Pancreas (tissue), 10 donors: ENCODE measurements around the gene CTIF. TPM values are rescaled to one million over a fixed set of nuclear protein-coding genes. Genes with fewer than 3 reads are reported as not detected.
A peak's percentile ranks its signal among the peaks of the same experiment; 100 is the strongest.

Source experiments
- ATAC-seq, 4 donors: fragments of 200-7000 bp; cut with Tn5 transposase; one replicate each; pipeline versions ENCODE4 v1.8.0 to v1.9.1; 2020; ENCODE audit warnings: mild to moderate bottlenecking in 4 of 4, moderate library complexity in 4 of 4
- DNase-seq, 6 donors: peaks; one replicate each; pipeline ENCODE4 v3.0.0-alpha.2; 2020
- FAIRE-seq: peaks from 2 replicates; lab custom pipeline; 2012; peaks lifted over from hg19 to GRCh38; lab: Jason Lieb, UNC
- H3K27ac ChIP-seq, 4 donors: fragments of 200-600 bp; sonication (generic); 1 replicate in 3 of 4; 2 replicates in 1 of 4; pipeline versions ENCODE4 v1.5.0 to v1.8.0; 2020
- H3K27me3 ChIP-seq, 4 donors: fragments of 200-600 bp; one replicate each; pipeline ENCODE4 v1.8.0; 2021
- H3K36me3 ChIP-seq, 3 donors: fragments of 200-600 bp; sonication (generic) in 1 of 3; one replicate each; pipeline versions ENCODE4 v1.5.0 to v1.8.0; 2020 to 2021
- H3K4me1 ChIP-seq, 3 donors: fragments of 200-600 bp; one replicate each; pipeline ENCODE4 v1.8.0; 2021
- H3K4me3 ChIP-seq, 4 donors: fragments of 200-600 bp; sonication (generic) in 2 of 4; one replicate each; pipeline versions ENCODE4 v1.5.0 to v1.8.0; 2020 to 2021
- H3K9me3 ChIP-seq, 4 donors: fragments of 200-600 bp; one replicate each; pipeline ENCODE4 v1.8.0; 2021
- WGBS, 2 donors: extraction: QIAGEN DNeasy Blood & Tissue Kit; methylation state at CpG; one replicate each; pipeline ENCODE4 v1.1.7; 2013; 5-methylcytosine and 5-hydroxymethylcytosine counted together
- intact Hi-C, 3 donors: fragments of 100-400 bp; cut with DNase I; formaldehyde crosslinking; loops; one replicate each; pipeline versions ENCODE4 v1.11.1 to v1.14.2; 2022
- polyA plus RNA-seq, 2 donors: library from polyadenylated mRNA; stranded (reverse); fragments of 200-250 nt; gene quantifications; one replicate each; pipeline ENCODE4 v1.2.3, GENCODE V29; 2013
- total RNA-seq, 6 donors: library from RNA; stranded (reverse); fragmentation: NEBNext Ultra II Directional in 4 of 6; extraction: Animal tissue kit (Norgen Biotek cat#: 25700) in 4 of 6; gene quantifications; one replicate each; pipeline versions ENCODE4 v1.2.1 to v1.2.4, GENCODE V29; 2021 to 2023
- TF ChIP-seq, protein P1 (sequence below), 4 donors: fragments of 200-600 bp; sonication (generic) in 3 of 4; IDR thresholded peaks; one replicate each; pipeline versions ENCODE4 v1.5.0 to v1.8.0; 2021; ENCODE audit warnings: antibody characterized with exemption in 4 of 4
- donor health status: healthy with polysubstance abuse.
- donor health status: DM: no; HTN: no; CAD: no; lungs with moderate emphysema.
- donor health status: DM: no; HTN: no; CAD: no.
- donor health status: control.
- donor health status: control.
- donor health status: Bipolar disorder and iron deficiency.
- donor health status: DM: yes; HTN: yes; CAD: no.
- donor health status: DM: no; HTN: no; CAD: no.
- donor health status: DM: no; HTN: no; CAD: no.
- donor health status: DM: yes; HTN: yes; CAD: no.

CTIF gene
- total and polyA plus RNA-seq, 8 donors = 15.1 to 27.4 (median 16.7) TPM

DNA sequence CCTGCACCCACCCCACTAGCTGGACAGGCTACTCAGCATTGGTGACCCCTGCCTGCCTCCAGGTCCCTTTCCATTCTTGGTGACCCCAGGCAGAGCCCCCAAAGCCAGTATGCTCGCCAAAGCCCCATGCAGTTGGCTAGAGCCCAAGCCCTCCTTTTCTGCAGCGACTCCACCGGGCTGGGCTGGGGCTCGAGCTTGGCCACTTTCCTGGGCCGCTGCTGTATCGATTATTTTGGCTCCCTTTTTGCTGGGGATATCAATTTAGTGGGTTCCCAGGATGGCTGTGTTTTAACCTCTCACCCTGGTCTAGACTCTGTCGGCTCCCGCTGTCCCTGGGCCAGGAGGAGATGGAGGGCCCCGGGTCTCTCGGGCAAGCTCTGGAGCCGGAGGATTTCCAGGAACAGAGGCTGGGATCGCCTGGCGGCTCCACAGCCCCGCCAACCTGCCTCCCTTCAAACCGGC is 335.9 kb downstream of the CTIF start:
- FAIRE-seq (no peak), DNase-seq (no peak), ATAC-seq (no peak)
- Histone ChIP-seq H3K36me3 (no peaks in the 10 kb centered on the region), H3K27me3 (no peaks in the 10 kb centered on the region), H3K4me3 (no peak overlapping the region), H3K27ac (no peak overlapping the region), H3K4me1 (no peaks in the 10 kb centered on the region), H3K9me3 (no peaks in the 10 kb centered on the region)
- intact Hi-C loops = no loop called here
- TF ChIP-seq, protein P1, sequence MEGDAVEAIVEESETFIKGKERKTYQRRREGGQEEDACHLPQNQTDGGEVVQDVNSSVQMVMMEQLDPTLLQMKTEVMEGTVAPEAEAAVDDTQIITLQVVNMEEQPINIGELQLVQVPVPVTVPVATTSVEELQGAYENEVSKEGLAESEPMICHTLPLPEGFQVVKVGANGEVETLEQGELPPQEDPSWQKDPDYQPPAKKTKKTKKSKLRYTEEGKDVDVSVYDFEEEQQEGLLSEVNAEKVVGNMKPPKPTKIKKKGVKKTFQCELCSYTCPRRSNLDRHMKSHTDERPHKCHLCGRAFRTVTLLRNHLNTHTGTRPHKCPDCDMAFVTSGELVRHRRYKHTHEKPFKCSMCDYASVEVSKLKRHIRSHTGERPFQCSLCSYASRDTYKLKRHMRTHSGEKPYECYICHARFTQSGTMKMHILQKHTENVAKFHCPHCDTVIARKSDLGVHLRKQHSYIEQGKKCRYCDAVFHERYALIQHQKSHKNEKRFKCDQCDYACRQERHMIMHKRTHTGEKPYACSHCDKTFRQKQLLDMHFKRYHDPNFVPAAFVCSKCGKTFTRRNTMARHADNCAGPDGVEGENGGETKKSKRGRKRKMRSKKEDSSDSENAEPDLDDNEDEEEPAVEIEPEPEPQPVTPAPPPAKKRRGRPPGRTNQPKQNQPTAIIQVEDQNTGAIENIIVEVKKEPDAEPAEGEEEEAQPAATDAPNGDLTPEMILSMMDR (IDR thresholded peaks at IDR 0.05) = no peak
- 69 to 70% methylated on average over 15 of the region's 15 CpGs for WGBS, 2 donors

DNA sequence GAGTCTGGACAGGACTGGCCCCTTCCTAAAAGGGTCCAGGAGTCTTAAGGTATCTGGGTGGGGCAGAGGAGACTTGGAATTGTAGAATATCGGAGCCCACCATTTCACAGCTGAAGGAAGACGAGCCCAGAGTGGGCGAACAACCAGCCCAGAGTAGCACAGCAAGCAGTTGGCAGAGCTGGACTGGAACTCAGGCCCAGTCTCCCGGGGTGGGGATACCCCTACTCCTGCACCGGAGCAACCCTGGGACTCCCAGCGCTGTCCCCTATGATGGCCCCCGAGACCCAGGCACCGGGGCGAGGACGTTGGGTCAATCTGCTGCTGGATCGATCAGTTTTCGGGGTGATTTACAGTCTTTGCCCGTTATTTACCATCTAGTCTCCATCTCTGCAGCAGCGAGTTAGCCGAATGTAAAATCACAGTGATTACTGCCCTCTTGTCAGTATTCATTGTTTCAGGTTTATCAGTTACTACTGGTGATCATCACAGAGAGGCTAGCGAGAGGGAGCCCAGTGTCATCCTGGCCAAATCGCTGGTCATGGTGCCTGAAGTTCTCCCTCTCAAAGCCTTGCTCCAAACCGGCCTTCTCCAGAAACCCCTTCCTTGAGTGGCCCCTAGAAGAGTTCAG is 336.6 kb downstream of the CTIF start:
- FAIRE-seq = no peak
- peak in 1 of 6 donors; percentile 45 for DNase-seq

DNA sequence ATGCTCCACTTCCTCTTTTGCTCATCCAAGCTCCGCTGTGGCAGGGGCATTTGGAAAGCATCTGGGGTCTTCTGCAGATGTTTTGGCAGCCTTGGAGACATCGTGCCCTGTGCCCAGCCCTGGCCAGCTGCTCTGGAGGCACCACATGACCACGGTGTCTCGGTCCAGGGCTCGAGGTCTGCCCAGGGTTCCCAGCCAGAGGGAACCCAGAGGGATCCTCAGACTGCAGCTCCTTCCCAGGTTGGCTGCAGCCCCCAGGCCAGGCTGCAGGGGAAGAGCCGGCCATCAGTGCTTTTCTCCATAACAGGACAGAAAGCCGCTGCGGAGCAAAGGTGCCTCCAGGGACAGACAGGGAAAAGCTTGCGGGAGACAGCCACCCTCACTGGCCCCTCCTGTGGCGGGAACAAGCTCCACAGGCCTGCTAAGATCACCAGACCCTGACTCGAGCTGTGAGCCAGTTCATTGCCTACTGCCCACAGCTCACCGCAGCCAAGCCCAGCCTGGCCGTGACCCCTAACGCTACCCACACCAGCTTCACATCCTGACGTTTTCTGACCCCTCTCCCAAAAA is 337.2 kb downstream of the CTIF start:
- Histone ChIP-seq H3K9me3 (no peaks in the 10 kb centered on the region), H3K27ac (no peak overlapping the region), H3K36me3 (no peaks in the 10 kb centered on the region), H3K4me3 (no peak overlapping the region), H3K27me3 (no peaks in the 10 kb centered on the region), H3K4me1 (no peaks in the 10 kb centered on the region)
- FAIRE-seq (no peak), ATAC-seq (no peak), DNase-seq (peak in 1 of 6 donors; percentile 49)
- intact Hi-C loops = no loop called here
- 77 to 84% methylated on average over 15 of the region's 15 CpGs for WGBS, 2 donors
- TF ChIP-seq, protein P1 (IDR thresholded peaks at IDR 0.05) = no peak

More for the DNA sequence above, 336.6 kb downstream of the CTIF start:
- H3K9me3 ChIP-seq = no peaks in the 10 kb centered on the region
- no peaks in the 10 kb centered on the region for H3K27me3 ChIP-seq
- WGBS, 2 donors = 88 to 94% methylated on average over 18 of the region's 18 CpGs
- no peak for ATAC-seq
- TF ChIP-seq, protein P1 (IDR thresholded peaks at IDR 0.05) = no peak
- no peaks in the 10 kb centered on the region for H3K4me1 ChIP-seq
- H3K4me3 ChIP-seq = no peak overlapping the region
- H3K36me3 ChIP-seq = no peaks in the 10 kb centered on the region
- no peak overlapping the region for H3K27ac ChIP-seq
- intact Hi-C loops = no loop called here

DNA sequence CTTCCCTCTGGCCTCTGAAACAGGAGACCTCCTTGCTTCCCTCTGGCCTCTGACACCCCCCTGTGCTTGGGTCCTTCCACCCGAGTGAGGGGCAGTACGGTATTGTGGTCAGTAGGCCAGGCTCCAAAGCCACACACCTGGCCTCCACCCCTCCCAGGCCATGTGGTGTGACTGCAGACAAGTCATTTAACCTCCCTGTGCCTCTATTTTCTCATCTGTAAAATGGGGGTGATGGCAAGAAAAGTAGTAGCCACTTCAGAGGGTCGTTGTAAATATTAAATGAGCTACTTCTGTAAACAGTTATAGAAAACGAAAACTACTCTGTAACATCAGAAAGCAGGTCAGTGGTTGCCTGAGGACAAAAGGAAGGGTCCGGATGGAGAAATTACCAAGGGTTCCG is 337.8 kb downstream of the CTIF start:
- WGBS, 2 donors = 90 to 91% methylated on average over 6 of the region's 6 CpGs
- no peak overlapping the region for H3K27ac ChIP-seq
- H3K9me3 ChIP-seq = no peaks in the 10 kb centered on the region
- ATAC-seq (no peak), FAIRE-seq (no peak), DNase-seq (peak in 1 of 6 donors; percentile 36)
- intact Hi-C loops = no loop called here
- H3K27me3 ChIP-seq = no peaks in the 10 kb centered on the region
- no peak overlapping the region for H3K4me3 ChIP-seq
- no peaks in the 10 kb centered on the region for H3K4me1 ChIP-seq
- TF ChIP-seq, protein P1 (IDR thresholded peaks at IDR 0.05) = no peak
- no peaks in the 10 kb centered on the region for H3K36me3 ChIP-seq

DNA sequence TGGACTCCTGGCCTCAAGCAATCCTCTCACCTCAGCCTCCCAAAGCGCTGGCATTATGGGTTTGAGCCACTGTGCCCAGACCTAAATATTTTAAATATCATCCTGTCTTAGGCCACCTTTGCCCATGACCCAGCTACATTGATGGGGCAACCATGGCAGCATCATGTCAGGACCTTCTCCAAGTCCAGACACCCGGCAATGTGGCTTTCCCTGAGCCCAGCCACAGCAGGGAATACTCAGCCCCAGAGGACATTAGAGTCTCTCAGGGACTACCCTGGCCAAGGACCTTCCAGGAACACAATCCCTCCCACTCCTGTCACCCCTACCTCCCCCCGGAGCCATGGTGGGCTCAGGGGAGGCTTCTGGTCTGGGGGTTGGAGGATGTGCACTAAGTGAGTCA is 339.1 kb downstream of the CTIF start:
- intact Hi-C loops = no loop called here
- ATAC-seq = no peak
- FAIRE-seq = no peak
- no peaks in the 10 kb centered on the region for H3K9me3 ChIP-seq
- no peak overlapping the region for H3K27ac ChIP-seq
- DNase-seq = peak in 1 of 6 donors; percentile 13
- H3K4me3 ChIP-seq = no peak overlapping the region
- TF ChIP-seq, protein P1 (IDR thresholded peaks at IDR 0.05) = no peak
- H3K4me1 ChIP-seq = no peaks in the 10 kb centered on the region
- 88 to 91% methylated on average over 3 of the region's 3 CpGs for whole genome bisulfite sequencing, 2 donors
- no peaks in the 10 kb centered on the region for H3K27me3 ChIP-seq
- no peaks in the 10 kb centered on the region for H3K36me3 ChIP-seq
